GM18520 (cell line): Measurements from ENCODE around the gene MR1.
"Not testable (repeated sequence)": the region's sequence is repeated elsewhere in the genome, so short reads cannot be mapped to it uniquely, and the experiment has no call there.

Source experiments
- ATAC-seq: cut with Tn5 transposase; IDR thresholded peaks from one replicate; pipeline ENCODE4 v1.9.1; 2021; ENCODE audit not compliant: unreplicated experiment

The MR1 gene

DNA sequence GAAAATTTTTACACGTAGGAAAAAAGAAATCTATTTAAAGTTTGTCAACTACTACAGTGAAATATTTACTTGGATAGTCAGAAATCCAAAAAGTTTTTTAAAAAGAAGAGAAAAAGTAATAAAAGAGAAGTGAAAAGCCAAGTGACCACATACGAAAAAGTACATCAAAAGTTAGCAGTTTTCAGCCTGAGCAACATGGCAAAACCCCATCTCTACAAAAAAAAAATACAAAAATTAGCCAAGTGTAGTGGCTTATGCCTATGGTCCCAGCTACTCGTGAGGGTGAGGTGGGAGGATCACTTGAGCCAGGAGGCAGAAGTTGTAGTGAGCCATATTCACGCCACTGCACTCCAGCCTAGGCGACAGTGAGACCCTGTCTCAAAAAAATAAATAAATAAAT, 5.2 kb upstream of the MR1 start:
- ATAC-seq = no peak

DNA sequence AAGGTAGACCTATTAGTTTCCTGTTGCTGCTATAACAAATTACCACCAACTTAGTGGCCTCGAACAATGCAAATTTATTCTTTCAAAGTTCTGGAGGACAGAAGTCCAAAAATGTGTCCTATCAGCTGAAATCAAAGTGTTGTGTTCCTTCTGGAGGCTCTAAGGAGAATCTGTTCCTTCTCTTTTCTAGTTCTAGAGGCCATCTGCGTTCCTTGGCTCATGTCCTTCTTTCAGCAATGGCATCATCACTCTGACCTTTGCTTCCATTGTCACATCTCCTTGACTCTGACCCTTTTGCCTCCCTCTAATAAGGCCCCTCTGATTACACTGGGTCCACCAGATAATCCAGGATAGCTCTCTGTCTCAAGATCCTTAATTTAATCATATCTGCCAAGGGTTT, 1.2 kb upstream of the MR1 start:
- ATAC-seq = no peak

- ATAC-seq = no peak
These were observed 520 bp upstream of the MR1 start for GRCh38 chr1:181033128-181033798.

GRCh38 chr1:181035210-181035609, 1.4 kb downstream of the MR1 start:
- ATAC-seq = not testable (repeated sequence)

DNA sequence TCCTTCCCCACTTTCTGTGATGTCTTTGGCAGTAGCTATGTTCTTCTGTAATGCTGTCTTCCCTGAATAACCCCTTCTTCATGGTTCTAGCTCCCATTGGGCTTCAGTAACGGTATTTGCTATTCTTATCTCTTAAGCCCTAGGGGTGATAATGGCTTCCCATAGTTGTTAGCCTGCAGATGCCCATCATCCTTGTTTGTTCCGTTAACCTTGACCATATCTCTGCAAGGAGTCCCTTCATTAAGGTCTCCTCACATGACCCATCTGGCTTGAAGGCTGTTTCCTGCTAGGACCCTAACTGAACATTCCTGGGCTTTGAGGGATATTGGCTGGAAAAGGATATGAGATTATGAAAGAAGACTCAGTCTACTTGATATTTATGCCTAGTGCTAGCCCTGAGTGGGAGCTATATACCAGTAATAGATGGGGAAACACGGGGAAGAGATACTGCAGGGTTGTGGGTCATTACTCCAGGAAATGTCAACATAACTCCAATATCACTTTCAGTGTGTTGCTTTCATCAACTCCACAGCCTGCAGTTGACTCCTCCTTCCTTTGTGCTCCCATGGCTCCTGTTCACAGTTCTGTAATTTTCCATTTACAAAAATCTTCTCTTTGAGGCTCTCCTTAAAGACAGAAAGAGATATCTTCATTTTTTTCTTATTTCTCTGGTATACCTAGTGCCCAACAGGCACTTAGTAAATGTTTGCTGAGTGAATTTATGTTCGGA, 2.5 kb downstream of the MR1 start:
- ATAC-seq = no peak

DNA sequence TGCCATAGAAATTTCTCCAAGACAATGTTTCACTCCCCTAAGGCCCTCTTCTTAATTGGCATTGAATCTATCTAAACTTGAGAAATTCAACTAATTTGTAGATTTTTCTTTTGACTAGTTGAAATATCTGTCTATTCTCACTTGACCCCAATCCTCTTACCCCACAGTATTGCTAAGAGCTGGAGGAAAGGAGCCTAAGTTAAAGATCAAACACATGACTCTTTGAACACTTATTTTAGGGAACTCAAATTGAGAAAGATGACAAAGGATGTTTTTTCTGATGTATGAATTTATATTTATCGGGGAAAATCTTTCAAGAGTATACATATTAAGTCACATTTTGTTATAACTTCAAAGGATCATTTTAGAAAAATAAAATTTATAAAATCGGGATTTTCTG, 3.6 kb downstream of the MR1 start:
- ATAC-seq = no peak

DNA sequence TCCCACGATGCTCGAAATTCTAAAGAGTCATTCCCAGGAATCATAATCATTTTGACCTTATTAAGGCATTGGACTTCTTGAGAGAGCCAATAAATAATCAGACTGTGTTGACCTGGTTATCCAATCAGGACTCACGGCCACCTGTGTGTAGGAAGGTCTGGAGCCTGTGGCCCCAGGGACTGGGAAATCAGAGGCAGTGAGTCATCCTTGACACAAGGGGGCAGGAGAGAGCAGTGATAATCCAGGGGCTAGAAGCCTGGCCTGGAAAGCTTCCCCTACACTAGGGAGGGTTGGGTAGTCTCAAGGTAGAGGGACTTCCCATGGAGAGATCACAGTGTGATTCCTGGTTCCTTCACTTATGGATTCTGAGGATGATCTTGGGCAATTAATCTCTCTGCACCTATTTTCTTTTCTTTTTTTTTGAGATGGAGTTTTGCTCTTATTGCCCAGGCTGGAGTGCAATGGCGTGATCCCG, 4.7 kb downstream of the MR1 start:
- peak; percentile 32 for ATAC-seq

- ATAC-seq = no peak
These were observed 6.6 kb downstream of the MR1 start for GRCh38 chr1:181040284-181040865.

GRCh38 chr1:181043025-181043888, 9.5 kb downstream of the MR1 start:
- no peak for ATAC-seq

GRCh38 chr1:181044449-181044966, 10.7 kb downstream of the MR1 start:
- ATAC-seq = peak; percentile 83

- ATAC-seq = not testable (repeated sequence)
These were observed 12.2 kb downstream of the MR1 start for GRCh38 chr1:181045946-181046345.

DNA sequence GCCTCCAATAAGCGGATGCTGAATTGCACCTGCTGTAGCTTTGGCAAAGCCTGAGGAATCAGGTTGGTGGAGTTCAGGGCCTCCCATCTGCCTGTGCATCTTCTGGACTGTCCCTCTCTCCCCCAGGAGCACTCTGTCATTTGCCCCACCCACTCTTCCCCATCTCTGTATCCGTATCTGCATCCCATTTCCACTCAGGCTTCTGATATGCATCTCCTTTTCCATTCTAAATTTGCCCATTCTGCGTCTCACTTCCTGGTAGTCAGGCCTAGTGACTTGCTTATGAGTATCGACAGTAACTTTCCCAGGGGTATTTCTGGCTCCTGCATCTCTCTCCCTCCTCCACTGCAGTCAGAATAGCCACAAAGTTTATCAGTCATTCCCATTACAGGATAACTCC, 15.6 kb downstream of the MR1 start:
- no peak for ATAC-seq

GRCh38 chr1:181050922-181051321, 17.1 kb downstream of the MR1 start:
- no peak for ATAC-seq

DNA sequence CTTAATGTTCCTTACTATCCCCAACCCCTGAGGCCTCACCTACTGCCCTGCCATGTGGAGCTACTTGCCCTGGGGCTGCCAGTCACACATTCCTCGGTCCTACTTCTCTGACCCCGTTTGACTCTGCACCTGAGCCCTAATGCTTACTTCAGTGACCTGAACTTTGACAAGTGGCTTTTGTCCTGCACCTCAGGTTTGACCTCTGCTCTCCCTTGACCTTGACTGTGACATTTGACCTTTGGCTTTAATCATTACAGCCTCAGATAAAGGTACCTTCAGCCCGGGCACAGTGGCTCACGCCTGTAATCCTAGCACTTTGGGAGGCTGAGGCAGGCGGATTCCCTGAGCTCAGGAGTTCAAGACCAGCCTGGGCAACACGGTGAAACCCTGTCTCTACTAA, 22.8 kb downstream of the MR1 start:
- ATAC-seq = no peak

DNA sequence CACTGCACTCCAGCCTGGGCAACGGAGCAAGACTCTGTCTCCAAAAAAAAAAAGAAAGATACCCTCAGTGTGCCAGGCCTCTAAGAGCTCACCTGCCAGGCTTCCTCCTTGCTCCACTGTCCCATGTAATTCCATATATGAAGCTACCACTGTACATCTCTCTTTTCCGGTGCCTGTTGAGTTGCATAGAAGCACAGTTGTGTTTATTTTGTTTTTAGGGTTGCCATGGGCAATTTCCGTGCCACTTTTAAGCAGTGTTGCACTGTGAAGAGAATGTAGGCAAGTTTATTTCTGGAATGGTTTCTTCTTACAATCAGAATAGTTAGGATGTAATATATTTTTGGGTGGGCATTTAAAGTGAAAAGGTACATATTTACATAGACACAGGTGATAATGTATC, 23.3 kb downstream of the MR1 start:
- ATAC-seq = no peak

DNA sequence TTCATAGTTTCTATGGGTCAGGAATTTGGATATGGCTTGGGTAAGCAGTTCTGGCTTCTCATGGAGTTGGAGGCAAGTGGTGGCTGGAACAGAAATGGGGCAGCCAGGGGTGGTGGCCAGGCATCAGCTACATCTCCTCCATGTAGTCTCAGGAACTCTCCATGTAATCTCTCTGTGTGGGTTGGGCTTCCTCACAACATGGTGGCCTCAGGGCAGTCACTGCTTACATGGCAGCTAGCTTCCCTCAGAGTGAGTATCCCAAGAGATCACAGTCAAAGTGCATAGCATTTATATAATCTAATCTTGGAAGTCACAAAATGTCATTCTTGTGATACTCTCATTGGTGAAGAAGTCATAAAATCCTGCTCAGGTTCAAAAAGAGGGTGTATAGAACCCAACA, 25.7 kb downstream of the MR1 start:
- ATAC-seq = no peak

- no peak for ATAC-seq
These were observed 26.3 kb downstream of the MR1 start for GRCh38 chr1:181060066-181060465.

- ATAC-seq = not testable (repeated sequence)
These were observed 27.2 kb downstream of the MR1 start for GRCh38 chr1:181060947-181061346.

DNA sequence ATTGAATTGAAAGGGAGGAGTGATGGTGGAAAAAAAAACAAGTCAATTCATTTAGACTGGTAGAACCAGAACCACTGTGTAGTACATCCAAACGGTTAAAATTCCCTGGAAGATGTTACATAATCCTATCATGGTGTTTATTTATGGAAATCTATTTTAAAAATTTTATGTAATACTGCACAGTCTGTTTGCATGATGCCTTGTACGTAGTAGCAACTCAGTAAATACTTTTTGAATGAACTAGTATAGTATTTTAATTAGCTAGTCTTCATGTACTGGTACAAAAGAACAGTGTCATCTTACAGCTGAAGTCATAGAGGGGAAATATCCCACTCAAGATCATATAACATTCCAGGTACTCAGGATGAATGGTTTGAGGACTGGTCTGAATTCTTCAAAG, 27.7 kb downstream of the MR1 start:
- ATAC-seq = no peak

DNA sequence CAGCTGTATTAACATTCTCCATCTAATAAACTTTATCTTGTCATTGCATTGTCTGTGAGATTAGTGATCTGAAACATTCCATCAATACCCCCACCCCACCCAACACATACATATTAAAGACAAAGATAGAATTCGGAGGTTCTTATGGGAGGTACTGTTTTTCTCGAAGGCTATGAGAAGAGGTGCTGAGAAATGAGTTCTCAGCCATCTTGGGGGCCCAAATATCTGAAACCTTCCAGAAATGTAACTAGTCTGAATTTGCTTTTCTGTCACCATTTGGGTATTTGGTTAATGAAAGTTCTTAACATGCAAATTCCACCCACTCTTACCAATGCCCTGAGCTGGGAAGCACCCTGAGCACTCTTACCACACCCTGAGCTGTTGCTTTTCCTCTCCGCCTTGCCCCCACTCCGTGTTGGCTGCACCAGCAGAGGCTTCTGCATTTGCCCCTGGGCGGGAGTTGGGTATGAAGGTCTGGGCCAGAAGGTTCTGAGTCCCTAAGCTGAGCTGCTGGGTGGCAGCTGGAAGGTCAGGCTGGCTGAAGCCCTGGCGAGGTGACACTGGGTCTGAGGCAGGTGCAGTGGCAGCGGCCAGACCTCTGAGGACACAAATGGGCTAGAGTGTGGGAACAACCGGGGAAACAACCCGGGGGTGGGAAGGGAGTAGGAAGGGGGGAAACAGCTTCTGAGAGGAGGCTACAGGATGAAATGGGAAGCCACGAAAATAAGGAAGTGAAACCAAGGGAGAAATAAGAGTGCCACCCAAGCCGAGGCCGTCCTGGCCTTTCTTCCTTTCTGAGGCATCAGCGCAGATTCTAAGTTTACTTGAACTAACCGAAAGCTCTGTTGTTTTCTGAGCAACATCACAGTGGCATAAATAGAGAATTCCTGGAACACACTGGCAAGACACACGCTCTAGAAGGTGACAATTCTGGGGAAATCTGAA, 28.4 kb downstream of the MR1 start:
- ATAC-seq = peak; percentile 79
